Activated T-helper 9 cell treated with anti-CD3 and anti-CD28 coated beads, Interleukin-2, amount 50 U/mL, for 16 hours (primary cell): Measurements from ENCODE around the gene ZNF521.

Experiments
- DNase-seq: peaks from one replicate; pipeline ENCODE4 v3.0.0-alpha.2; 2020; ENCODE audit warnings: low read depth

Gene ZNF521

GRCh38 chr18:25250474-25250851 is 101.5 kb downstream of the ZNF521 start:
- DNase-seq, result no peak

- DNase-seq, result no peak
Measured at GRCh38 chr18:25248755-25249154, 103.2 kb downstream of the ZNF521 start.

GRCh38 chr18:25247725-25248124 is 104.2 kb downstream of the ZNF521 start:
- no peak for DNase-seq

GRCh38 chr18:25244924-25245698 is 106.9 kb downstream of the ZNF521 start:
- no peak for DNase-seq

GRCh38 chr18:25244170-25244569 is 107.8 kb downstream of the ZNF521 start:
- no peak for DNase-seq

GRCh38 chr18:25243754-25244153 is 108.2 kb downstream of the ZNF521 start:
- no peak for DNase-seq

- DNase-seq, result no peak
Measured at GRCh38 chr18:25243257-25243656, 108.7 kb downstream of the ZNF521 start.

GRCh38 chr18:25240420-25240770 is 111.6 kb downstream of the ZNF521 start:
- DNase-seq, result no peak

GRCh38 chr18:25239581-25240419 is 112.2 kb downstream of the ZNF521 start:
- no peak for DNase-seq

GRCh38 chr18:25239151-25239550 is 112.8 kb downstream of the ZNF521 start:
- DNase-seq, result no peak

- no peak for DNase-seq
Measured at GRCh38 chr18:25237571-25238267, 114.2 kb downstream of the ZNF521 start.

GRCh38 chr18:25236736-25237135 is 115.2 kb downstream of the ZNF521 start:
- no peak for DNase-seq

- DNase-seq, result no peak
Measured at GRCh38 chr18:25235401-25236042, 116.4 kb downstream of the ZNF521 start.

- no peak for DNase-seq
Measured at GRCh38 chr18:25234740-25235345, 117.1 kb downstream of the ZNF521 start.

- DNase-seq, result no peak
Measured at GRCh38 chr18:25234322-25234639, 117.7 kb downstream of the ZNF521 start.

GRCh38 chr18:25233528-25234321 is 118.2 kb downstream of the ZNF521 start:
- no peak for DNase-seq

- DNase-seq, result no peak
Measured at GRCh38 chr18:25231327-25231691, 120.7 kb downstream of the ZNF521 start.

GRCh38 chr18:25230658-25231326 is 121.2 kb downstream of the ZNF521 start:
- no peak for DNase-seq

- DNase-seq, result no peak
Measured at GRCh38 chr18:25229920-25230319, 122.0 kb downstream of the ZNF521 start.

GRCh38 chr18:25229081-25229480 is 122.9 kb downstream of the ZNF521 start:
- no peak for DNase-seq

- DNase-seq, result no peak
Measured at GRCh38 chr18:25228410-25228809, 123.6 kb downstream of the ZNF521 start.
